ENCODE data around the gene CCBE1. TPM values are rescaled to one million over a fixed set of nuclear protein-coding genes. Genes with fewer than 3 reads are reported as not detected.
"Not testable (repeated sequence)": the region's sequence is repeated elsewhere in the genome, so short reads cannot be mapped to it uniquely, and the experiment has no call there.

The CCBE1 gene
- total RNA-seq, 2 experiments from 2014 or later, result not detected

- H3K36me3 Mint-ChIP-seq (ENCODE audit: low read depth); H3K4me1 Mint-ChIP-seq; H3K4me3 Mint-ChIP-seq; H3K27me3 Mint-ChIP-seq; DNase-seq; CTCF ChIA-PET; H3K9me3 Mint-ChIP-seq; POLR2A ChIA-PET; H3K27ac Mint-ChIP-seq: not testable (repeated sequence)
Observed at GRCh38 chr18:59666007-59666402, 31.2 kb downstream of the CCBE1 start.

- ChIA-PET CTCF (no interaction called here), POLR2A (no interaction called here)
- Mint-ChIP-seq H3K36me3 (ENCODE audit: low read depth) (no peaks in the 10 kb centered on the region), H3K27ac (no peak overlapping the region), H3K9me3 (no peaks in the 10 kb centered on the region), H3K4me1 (no peaks in the 10 kb centered on the region), H3K27me3 (peaks cover 7% of the 10 kb centered on the region), H3K4me3 (no peak overlapping the region)
- DNase-seq, result no peak
Observed at GRCh38 chr18:59665057-59666006, 31.9 kb downstream of the CCBE1 start.

- DNase-seq, result no peak
- Mint-ChIP-seq H3K27ac (no peak overlapping the region), H3K27me3 (peaks cover 7% of the 10 kb centered on the region), H3K9me3 (no peaks in the 10 kb centered on the region), H3K4me3 (no peak overlapping the region), H3K36me3 (ENCODE audit: low read depth) (no peaks in the 10 kb centered on the region), H3K4me1 (no peaks in the 10 kb centered on the region)
- ChIA-PET POLR2A (no interaction called here), CTCF (no interaction called here)
Observed at GRCh38 chr18:59664329-59664728, 32.9 kb downstream of the CCBE1 start.

- Mint-ChIP-seq H3K36me3 (ENCODE audit: low read depth) (no peaks in the 10 kb centered on the region), H3K4me3 (no peak overlapping the region), H3K9me3 (no peaks in the 10 kb centered on the region), H3K27ac (no peak overlapping the region), H3K27me3 (peaks cover 7% of the 10 kb centered on the region), H3K4me1 (no peaks in the 10 kb centered on the region)
- CTCF ChIA-PET, result no interaction called here
- POLR2A ChIA-PET, result no interaction called here
- DNase-seq, result no peak
Observed at GRCh38 chr18:59663096-59663495, 34.1 kb downstream of the CCBE1 start.

- no peak for DNase-seq
- Mint-ChIP-seq H3K27ac (no peak overlapping the region), H3K27me3 (peaks cover 7% of the 10 kb centered on the region), H3K4me3 (no peak overlapping the region), H3K4me1 (no peaks in the 10 kb centered on the region), H3K36me3 (ENCODE audit: low read depth) (no peaks in the 10 kb centered on the region), H3K9me3 (no peaks in the 10 kb centered on the region)
- CTCF ChIA-PET, result interaction anchor here (0.7 kb wide), 1 partner anchor 467 kb away, joined by 3 read pairs; no protein-coding TSS in a partner anchor
- POLR2A ChIA-PET, result no interaction called here
Observed at GRCh38 chr18:59661891-59662701, 35.1 kb downstream of the CCBE1 start.

- no peaks in the 10 kb centered on the region for H3K4me1 Mint-ChIP-seq
- POLR2A ChIA-PET, result no interaction called here
- no peaks in the 10 kb centered on the region for H3K36me3 Mint-ChIP-seq (ENCODE audit: low read depth)
- CTCF ChIA-PET, result interaction anchor here (0.7 kb wide), 1 partner anchor 21 kb away, joined by 3 read pairs; no protein-coding TSS in a partner anchor
- no peaks in the 10 kb centered on the region for H3K9me3 Mint-ChIP-seq
- no peak for DNase-seq
- peaks cover 7% of the 10 kb centered on the region for H3K27me3 Mint-ChIP-seq
- no peak overlapping the region for H3K4me3 Mint-ChIP-seq
- no peak overlapping the region for H3K27ac Mint-ChIP-seq
Observed at GRCh38 chr18:59660786-59661743, 36.2 kb downstream of the CCBE1 start.

GRCh38 chr18:59660366-59660765 lies 36.9 kb downstream of the CCBE1 start:
- Mint-ChIP-seq H3K27me3 (peaks cover 7% of the 10 kb centered on the region), H3K27ac (no peak overlapping the region), H3K36me3 (ENCODE audit: low read depth) (no peaks in the 10 kb centered on the region), H3K4me3 (no peak overlapping the region), H3K9me3 (no peaks in the 10 kb centered on the region), H3K4me1 (no peaks in the 10 kb centered on the region)
- DNase-seq, result no peak
- POLR2A ChIA-PET, result no interaction called here
- CTCF ChIA-PET, result interaction anchor here (0.7 to 1.1 kb wide), 2 partner anchors 11 to 22 kb away, joined by 3 read pairs; no protein-coding TSS in a partner anchor

- Mint-ChIP-seq H3K4me1 (no peaks in the 10 kb centered on the region), H3K27me3 (peaks cover 7% of the 10 kb centered on the region), H3K4me3 (no peak overlapping the region), H3K36me3 (ENCODE audit: low read depth) (no peaks in the 10 kb centered on the region), H3K27ac (no peak overlapping the region), H3K9me3 (no peaks in the 10 kb centered on the region)
- ChIA-PET POLR2A (no interaction called here), CTCF (interaction anchor here (1.1 kb wide), 1 partner anchor 11 kb away, joined by 3 read pairs; no protein-coding TSS in a partner anchor)
- DNase-seq, result no peak
Observed at GRCh38 chr18:59659508-59660170, 37.6 kb downstream of the CCBE1 start.

- Mint-ChIP-seq H3K36me3 (ENCODE audit: low read depth) (no peaks in the 10 kb centered on the region), H3K9me3 (no peaks in the 10 kb centered on the region), H3K27ac (no peak overlapping the region), H3K4me1 (no peaks in the 10 kb centered on the region), H3K27me3 (peaks cover 7% of the 10 kb centered on the region), H3K4me3 (no peak overlapping the region)
- ChIA-PET CTCF (interaction anchor here (0.6 kb wide), 1 partner anchor 1975 kb away, joined by 3 read pairs; no protein-coding TSS in a partner anchor), POLR2A (no interaction called here)
- no peak for DNase-seq
Observed at GRCh38 chr18:59658941-59659340, 38.3 kb downstream of the CCBE1 start.

- Mint-ChIP-seq H3K27ac (no peak overlapping the region), H3K9me3 (no peaks in the 10 kb centered on the region), H3K4me3 (no peak overlapping the region), H3K36me3 (ENCODE audit: low read depth) (no peaks in the 10 kb centered on the region), H3K4me1 (no peaks in the 10 kb centered on the region), H3K27me3 (no peaks in the 10 kb centered on the region)
- no peak for DNase-seq
- CTCF ChIA-PET, result no interaction called here
- POLR2A ChIA-PET, result no interaction called here
Observed at GRCh38 chr18:59657012-59657411, 40.2 kb downstream of the CCBE1 start.

GRCh38 chr18:59656373-59656887 lies 40.8 kb downstream of the CCBE1 start:
- ChIA-PET POLR2A (no interaction called here), CTCF (no interaction called here)
- no peaks in the 10 kb centered on the region for H3K27me3 Mint-ChIP-seq
- H3K36me3 Mint-ChIP-seq (ENCODE audit: low read depth), result no peaks in the 10 kb centered on the region
- DNase-seq, result no peak
- H3K4me3 Mint-ChIP-seq, result no peak overlapping the region
- H3K27ac Mint-ChIP-seq, result no peak overlapping the region
- no peaks in the 10 kb centered on the region for H3K9me3 Mint-ChIP-seq
- H3K4me1 Mint-ChIP-seq, result no peaks in the 10 kb centered on the region

GRCh38 chr18:59655676-59656075 lies 41.5 kb downstream of the CCBE1 start:
- Mint-ChIP-seq H3K27me3 (no peaks in the 10 kb centered on the region), H3K36me3 (ENCODE audit: low read depth) (no peaks in the 10 kb centered on the region), H3K9me3 (no peaks in the 10 kb centered on the region), H3K27ac (no peak overlapping the region), H3K4me3 (no peak overlapping the region), H3K4me1 (no peaks in the 10 kb centered on the region)
- ChIA-PET CTCF (interaction anchor here (0.6 kb wide), 1 partner anchor 1318 kb away, joined by 3 read pairs; no protein-coding TSS in a partner anchor), POLR2A (no interaction called here)
- DNase-seq, result no peak

Data from activated CD4-positive, alpha-beta T cell treated with anti-CD3 and anti-CD28 coated beads, Interleukin-2, amount 10 ng/mL, durations not matched to agents 7 days and 5 days (primary cell).